ENCODE data around the gene EDIL3.

Gene EDIL3, protein sequence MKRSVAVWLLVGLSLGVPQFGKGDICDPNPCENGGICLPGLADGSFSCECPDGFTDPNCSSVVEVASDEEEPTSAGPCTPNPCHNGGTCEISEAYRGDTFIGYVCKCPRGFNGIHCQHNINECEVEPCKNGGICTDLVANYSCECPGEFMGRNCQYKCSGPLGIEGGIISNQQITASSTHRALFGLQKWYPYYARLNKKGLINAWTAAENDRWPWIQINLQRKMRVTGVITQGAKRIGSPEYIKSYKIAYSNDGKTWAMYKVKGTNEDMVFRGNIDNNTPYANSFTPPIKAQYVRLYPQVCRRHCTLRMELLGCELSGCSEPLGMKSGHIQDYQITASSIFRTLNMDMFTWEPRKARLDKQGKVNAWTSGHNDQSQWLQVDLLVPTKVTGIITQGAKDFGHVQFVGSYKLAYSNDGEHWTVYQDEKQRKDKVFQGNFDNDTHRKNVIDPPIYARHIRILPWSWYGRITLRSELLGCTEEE

GRCh38 chr5:84384604-84385575, at the start of gene EDIL3:
Gene EDIL3 (minus strand): TSS chr5:84384880. CDS start chr5:84384374, 506 bp downstream.
- no peak for DNase-seq

DNA sequence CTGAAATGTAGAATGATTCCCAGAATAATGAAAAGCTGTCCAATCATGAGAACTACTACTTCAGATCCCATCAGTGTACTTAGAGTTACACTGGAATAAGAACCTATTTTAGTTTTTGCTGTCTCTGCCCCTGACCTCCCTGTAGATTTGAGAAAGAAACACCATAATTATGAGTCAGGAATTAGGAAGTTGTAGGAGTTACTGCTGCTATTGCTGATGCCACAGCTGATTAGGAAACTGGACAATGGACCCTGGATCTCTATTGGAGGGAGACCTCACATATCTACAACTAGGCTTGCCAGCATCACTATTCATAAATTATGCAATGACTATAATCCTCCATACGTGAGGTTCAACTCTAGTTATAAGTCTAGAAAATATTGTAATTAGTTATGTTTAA, 48.8 kb upstream of the EDIL3 start:
- no peak for DNase-seq

DNA sequence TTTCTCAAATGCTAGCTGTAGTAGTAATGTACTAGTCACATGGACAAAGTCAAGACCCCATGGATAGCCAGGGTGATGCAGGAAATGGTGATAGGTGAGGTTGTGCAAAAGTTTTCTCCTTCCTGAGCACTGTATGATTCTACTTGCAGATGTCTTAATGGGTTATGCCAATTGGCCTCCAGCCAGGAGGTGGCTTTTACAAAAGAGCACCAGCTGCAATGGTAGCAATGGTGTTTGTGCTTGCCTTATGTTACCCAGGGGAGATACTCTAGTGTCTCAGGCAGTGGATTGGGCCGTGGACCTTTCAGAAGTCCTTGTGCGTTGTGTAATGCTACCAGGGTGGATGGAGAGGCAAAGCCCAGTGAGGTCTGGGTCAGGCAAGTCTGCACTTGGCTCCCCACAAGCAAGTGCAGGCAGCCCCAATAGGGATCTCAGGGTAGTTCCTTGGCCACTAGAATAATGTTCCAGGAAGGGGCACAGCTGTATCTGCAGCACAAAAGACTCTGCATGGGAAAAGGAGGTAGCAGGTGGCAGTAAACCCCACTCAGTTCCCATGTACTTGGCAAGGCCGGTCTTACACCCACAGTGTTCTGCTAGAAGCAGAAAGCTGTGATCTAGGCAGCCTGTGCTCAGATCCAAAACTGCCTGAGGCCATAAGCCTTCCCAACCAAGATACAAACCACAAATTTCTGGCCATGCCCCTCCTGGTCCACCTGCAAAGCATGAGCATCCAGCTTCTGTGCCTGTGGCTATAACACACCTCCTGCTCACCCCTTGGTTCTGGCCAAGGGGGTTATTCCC, 46.4 kb upstream of the EDIL3 start:
- no peak for DNase-seq

GRCh38 chr5:84430079-84430478, 45.4 kb upstream of the EDIL3 start:
- DNase-seq: no peak

DNA sequence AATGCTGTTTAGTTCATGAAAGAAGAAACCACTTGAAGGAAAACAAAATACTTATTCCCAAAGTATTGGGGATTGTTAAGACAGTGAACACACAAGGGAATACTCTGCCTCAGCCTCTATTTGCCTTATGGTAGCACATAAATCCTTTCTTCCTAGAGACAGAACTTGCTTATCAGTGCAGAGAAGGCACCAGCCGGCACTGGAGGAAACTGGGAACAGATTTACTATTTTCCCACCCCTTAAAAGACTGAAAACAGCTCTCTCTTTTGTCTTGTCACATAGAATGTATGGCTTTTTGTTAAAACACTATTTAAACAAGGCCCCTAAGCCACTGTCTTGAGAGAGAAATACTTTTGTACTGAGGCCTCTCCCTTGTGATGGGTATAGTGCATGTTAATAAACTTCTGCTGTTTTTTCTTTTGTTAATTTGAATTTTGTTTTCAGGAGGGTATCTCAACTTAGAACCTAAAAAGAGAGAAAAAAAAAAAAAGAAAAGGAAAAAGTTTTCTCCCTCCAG, 40.7 kb upstream of the EDIL3 start:
- DNase-seq: no peak

DNA sequence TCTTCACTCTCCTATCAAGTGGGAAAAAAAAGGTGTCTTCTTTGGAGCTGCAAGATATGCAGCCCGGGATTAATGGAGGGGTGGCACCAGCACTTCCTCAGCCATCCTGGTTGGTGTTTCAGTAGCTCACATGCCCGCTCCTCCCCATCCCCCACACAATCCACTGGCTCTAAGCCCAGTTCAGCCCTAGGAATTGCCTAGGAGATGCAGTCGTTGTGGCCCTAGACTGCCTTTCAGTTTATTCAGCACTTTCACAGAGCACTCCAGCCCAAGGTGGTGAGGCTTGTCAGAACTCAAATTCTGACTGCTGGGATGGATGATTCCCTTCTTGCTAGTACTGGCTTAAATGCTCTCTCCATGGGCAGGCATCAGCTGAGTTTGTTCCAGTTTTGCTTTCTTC, 35.1 kb upstream of the EDIL3 start:
- DNase-seq: no peak

GRCh38 chr5:84411832-84412605, 27.3 kb upstream of the EDIL3 start:
- no peak for DNase-seq

DNA sequence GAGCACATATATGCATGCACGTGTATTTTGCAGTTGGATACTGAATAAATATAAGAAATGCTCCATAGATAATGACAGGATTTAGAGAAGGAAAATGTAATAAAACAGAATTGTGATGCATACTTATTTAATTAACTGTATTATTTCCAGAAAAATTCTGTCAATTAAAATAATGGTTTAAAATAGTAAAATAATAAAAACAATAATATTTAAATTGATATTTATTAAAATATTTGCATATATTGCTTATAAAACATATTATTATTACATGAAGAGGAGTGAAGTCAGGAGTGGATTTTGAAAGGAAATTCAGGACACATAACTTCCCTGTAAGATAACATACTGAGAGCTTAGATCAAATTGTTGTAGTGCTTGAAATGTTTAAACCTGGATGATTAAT, 21.4 kb upstream of the EDIL3 start:
- no peak for DNase-seq

DNA sequence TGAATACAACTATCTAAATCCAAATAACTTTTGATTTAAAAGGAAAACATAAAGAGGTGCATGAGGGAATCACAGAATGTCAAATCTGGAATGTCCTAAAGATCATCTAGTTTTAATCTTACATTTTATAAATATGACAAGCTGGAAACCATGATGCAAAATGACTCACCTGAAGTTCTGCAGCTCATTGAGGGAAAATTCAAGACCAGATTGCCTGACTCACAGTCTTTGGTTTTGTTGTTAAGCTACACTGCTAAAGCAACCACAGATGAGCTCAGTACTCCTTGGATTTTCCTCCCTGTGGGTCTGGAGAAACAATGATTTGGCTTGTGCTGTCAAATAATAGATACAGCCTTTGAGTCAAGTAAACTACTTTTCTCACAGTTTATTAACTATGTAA, 19.1 kb upstream of the EDIL3 start:
- DNase-seq: no peak

GRCh38 chr5:84397385-84397784, 12.7 kb upstream of the EDIL3 start:
- DNase-seq: no peak

DNA sequence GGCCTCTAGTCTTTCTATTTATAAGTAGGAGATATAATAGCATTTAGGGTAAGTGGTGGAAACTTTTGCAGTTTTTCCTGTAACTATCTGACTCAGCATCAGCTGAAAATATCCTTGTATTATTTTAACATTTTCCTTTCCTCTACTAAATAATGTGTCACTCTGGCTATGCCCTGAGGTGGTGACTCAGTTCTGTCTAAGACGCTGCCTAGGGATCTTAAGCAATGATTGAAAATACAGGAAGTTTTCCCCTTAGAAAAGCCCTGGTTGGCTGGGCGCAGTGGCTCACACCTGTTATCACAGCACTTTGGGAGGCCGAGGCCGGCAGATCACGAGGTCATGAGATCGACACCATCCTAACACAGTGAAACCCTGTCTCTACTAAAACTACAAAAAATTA, 9.3 kb upstream of the EDIL3 start:
- DNase-seq: no peak

- no peak for DNase-seq
Measured at GRCh38 chr5:84392836-84393235, 8.2 kb upstream of the EDIL3 start.

DNA sequence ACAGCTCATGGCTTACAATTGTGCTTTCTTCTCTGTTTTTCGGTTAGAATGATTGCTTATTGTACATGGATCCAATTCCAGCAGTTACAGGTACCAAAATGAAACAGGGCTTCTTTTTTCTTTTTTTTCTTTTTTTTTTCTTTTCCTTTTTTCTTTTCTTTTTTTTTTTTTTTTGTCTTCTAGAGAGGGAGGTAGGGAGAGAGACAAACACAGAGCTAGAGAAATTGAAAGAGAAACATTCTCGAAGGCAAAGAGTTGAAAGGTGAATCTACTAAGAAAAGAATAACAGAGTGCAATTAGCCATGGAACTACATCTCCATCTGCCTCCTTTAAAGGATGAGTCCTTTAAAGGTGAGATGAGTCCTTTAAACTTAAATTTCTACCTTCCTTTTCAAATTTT, 1.0 kb upstream of the EDIL3 start:
- no peak for DNase-seq

DNA sequence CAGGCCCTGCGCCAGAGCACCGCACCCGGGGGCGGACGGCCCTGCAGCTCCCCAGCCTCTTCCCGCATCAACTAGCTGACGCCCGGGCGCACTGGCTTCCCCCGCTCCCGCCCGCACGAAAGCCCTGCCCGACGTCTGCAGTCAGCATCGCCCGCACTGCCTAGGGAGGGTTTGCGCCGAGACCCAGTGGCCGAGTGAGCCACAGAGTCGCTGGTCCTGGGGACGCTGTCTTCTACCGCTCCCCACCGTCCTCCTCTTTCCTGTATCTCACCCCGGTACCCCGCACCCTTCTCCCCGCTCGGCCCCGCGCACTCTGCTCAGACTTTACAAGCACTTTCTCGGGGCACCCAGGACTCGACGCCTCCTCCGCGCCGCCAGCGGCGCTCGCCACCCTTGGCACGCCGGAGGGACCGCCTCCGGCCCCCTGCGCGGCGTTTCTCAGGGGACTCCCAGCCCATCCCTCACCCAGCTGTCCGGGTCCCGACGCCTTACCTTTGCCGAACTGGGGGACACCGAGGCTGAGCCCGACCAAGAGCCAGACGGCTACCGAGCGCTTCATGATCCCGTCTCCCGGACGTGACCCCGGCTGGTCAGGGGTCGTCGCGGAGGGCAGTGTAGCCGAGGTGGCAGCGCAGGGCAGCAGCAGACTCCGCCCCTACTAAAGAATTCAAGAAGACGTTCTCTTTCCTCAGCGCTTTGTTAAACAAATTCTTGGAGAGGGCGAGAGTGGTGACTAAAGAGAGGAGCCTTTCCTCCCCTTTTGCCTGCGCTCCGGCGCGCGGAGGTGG, 670 bp downstream of the EDIL3 start:
- no peak for DNase-seq

GRCh38 chr5:84383296-84383815, 1.3 kb downstream of the EDIL3 start:
- no peak for DNase-seq

DNA sequence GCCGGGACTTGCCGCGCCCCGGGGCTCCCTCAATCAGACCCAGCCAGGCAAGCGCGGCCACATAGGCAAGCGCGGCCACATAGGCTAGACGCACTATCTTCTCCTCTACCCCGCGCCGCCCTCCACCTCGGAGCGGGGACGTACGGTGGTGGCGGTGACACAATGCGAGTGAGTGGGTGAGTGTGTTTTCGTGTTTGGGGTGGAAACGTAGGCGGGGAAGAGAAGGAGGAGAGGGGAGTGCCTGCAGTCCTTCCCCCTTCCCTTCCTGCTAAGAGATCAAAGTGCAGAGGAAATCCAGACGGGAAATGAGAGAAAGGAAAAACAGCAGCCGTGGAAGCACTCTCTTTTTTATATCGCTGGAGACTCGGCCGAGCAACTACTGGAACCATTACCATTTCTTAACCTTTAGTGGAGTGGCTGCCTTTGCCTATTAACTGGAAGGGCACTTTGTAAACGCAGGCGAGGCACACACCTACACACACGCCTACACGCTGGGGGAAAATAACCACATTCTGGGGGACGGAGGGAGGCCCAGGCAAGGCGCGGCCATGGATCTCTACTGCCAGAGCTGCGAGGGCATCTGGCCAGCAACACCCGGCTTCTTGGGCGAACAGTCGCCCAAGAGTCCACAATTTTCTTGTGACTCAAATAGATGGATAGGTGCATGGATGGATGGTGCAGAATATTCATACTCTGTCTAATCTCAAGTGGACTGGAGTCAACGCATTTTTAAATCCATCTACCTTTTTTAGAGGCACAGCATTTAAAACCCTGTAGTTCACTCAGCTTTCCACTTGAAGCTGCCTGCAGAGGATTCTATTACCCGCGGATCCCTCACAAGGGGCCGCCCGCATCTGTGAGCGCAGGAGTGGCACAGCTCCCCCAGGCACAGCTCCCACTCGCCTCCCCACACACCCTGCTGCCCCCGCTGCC, 2.1 kb downstream of the EDIL3 start:
- DNase-seq: no peak

- DNase-seq: no peak
Measured at GRCh38 chr5:84381502-84382362, 2.9 kb downstream of the EDIL3 start.

DNA sequence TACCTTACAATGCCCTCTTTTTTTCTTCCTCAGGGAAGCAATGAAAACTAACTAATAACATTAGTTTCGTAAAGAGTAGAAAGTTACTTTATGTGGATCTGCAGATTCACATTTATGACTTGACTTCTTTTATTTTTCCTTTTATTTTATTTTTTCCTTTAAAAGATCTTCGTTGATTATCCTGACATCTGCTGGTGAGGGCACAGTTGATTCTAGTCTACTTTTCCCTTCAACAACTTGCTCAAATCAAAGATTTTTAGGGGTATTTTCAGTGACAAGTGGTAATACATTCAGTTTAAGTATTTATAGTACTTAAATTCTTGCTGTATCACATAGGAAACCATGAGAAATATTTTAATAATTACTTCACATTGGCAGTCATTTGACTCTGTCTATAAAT, 4.9 kb downstream of the EDIL3 start:
- no peak for DNase-seq

DNA sequence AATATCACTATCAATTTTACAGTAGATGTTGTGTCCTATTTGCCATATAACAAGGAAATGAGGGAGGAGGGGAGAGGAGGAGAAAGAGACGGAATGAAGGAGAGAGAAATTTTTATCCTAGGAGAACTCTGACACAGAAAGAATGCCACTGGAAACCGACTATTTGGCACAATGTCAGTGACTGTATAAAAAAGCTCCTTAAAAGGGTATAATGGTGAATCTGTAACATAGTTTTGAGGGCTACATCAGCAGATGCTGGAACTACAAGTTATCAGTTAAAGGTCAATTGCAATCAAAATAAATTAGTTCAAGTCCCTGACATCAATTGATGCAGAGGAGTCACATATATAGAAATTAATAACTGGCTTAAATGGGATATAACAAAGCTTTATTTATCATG, 5.7 kb downstream of the EDIL3 start:
- DNase-seq: no peak

Measured in stimulated activated CD4-positive, alpha-beta T cell treated with anti-CD3 and anti-CD28 coated beads, Interleukin-4, amount 100 ng/mL, for 24 hours (primary cell).